Measurements from ENCODE around the gene RBM33. TPM values are rescaled to one million over a fixed set of nuclear protein-coding genes. Genes with fewer than 3 reads are reported as not detected.
"Not testable (repeated sequence)": the region's sequence is repeated elsewhere in the genome, so short reads cannot be mapped to it uniquely, and the experiment has no call there.

The RBM33 gene
- total RNA-seq, 1 donor from 2014 or later: 75.2 TPM

DNA sequence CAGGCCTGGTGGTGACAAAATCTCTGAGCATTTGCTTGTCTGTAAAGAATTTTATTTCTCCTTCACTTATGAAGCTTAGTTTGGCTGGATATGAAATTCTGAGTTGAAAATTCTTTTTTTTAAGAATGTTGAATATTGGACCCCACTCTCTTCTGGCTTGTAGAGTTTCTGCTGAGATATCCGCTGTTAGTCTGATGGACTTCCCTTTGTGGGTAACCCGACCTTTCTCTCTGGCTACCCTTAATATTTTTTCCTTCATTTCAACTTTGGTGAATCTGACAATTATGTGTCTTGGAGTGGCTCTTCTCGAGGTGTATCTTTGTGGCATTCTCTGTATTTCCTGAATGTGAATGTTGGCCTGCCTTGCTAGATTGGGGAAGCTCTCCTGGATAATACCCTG is 46.2 kb downstream of the RBM33 start:
- Mint-ChIP-seq H3K36me3 (ENCODE audit: low read depth) (peaks cover 23% of the 10 kb centered on the region), H3K4me1 (ENCODE audit: low read depth) (peaks cover 48% of the 10 kb centered on the region)
- H3K27ac Mint-ChIP-seq; intact Hi-C loops (cut with micrococcal nuclease); H3K4me3 Mint-ChIP-seq; DNase-seq (ENCODE audit: low spot score); H3K27me3 Mint-ChIP-seq (ENCODE audit: insufficient read depth); H3K9me3 Mint-ChIP-seq: not testable (repeated sequence)

GRCh38 chr7:155692317-155692716 is 47.9 kb downstream of the RBM33 start:
- Mint-ChIP-seq H3K9me3 (no peaks in the 10 kb centered on the region), H3K4me3 (no peak overlapping the region), H3K27me3 (ENCODE audit: insufficient read depth) (no peaks in the 10 kb centered on the region), H3K4me1 (ENCODE audit: low read depth) (peaks cover 59% of the 10 kb centered on the region), H3K36me3 (ENCODE audit: low read depth) (peaks cover 14% of the 10 kb centered on the region), H3K27ac (no peak overlapping the region)
- DNase-seq (ENCODE audit: low spot score): no peak
- intact Hi-C loops (cut with micrococcal nuclease): no loop called here

DNA sequence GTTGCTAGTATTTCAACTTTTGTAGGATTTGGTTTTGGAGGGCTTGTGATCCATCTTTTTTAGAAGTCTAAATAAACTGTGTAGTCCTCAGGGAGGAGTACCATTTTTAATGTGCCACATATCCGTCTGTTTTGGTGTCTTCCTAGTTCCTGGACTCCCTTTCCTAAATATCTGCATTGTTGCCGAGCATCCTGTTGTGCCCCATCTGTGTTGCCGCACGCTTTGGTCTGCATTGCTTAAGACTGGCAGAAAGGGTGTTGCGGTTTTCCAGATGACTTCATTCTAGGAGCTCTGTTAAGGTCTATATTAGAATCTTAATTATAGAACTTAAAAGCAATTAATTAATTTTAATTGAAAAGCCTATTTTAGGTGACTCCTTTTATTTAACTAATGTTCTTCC is 49.4 kb downstream of the RBM33 start:
- peaks cover 11% of the 10 kb centered on the region for H3K36me3 Mint-ChIP-seq (ENCODE audit: low read depth)
- DNase-seq (ENCODE audit: low spot score): no peak
- H3K4me1 Mint-ChIP-seq (ENCODE audit: low read depth): peaks cover 66% of the 10 kb centered on the region
- H3K27me3 Mint-ChIP-seq (ENCODE audit: insufficient read depth): no peaks in the 10 kb centered on the region
- H3K9me3 Mint-ChIP-seq: no peaks in the 10 kb centered on the region
- intact Hi-C loops (cut with micrococcal nuclease): no loop called here
- no peak overlapping the region for H3K4me3 Mint-ChIP-seq
- H3K27ac Mint-ChIP-seq: peak overlapping the region; percentile 56

DNA sequence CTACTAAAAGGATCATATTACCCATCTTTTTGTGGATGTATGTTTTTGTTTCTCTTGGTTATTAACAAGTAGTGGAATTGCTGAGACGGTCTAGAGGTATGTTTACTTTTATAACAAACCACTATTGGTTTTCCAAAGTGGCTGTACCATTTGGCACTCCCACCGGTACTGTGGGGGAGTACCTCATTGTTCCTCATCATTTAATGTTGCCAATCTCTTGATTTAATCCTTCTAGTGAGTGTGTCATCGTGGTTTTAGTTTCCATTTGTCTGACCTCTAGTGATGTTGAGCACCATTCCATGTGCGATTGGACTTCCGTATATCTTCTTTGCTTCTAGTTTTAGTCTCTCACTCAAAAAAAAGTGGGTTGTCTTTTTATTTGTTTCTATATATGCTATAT is 50.4 kb downstream of the RBM33 start:
- Mint-ChIP-seq H3K36me3 (ENCODE audit: low read depth) (peaks cover 9% of the 10 kb centered on the region), H3K4me1 (ENCODE audit: low read depth) (peaks cover 71% of the 10 kb centered on the region), H3K9me3 (no peaks in the 10 kb centered on the region), H3K4me3 (no peak overlapping the region), H3K27ac (no peak overlapping the region), H3K27me3 (ENCODE audit: insufficient read depth) (no peaks in the 10 kb centered on the region)
- no peak for DNase-seq (ENCODE audit: low spot score)
- intact Hi-C loops (cut with micrococcal nuclease): no loop called here

DNA sequence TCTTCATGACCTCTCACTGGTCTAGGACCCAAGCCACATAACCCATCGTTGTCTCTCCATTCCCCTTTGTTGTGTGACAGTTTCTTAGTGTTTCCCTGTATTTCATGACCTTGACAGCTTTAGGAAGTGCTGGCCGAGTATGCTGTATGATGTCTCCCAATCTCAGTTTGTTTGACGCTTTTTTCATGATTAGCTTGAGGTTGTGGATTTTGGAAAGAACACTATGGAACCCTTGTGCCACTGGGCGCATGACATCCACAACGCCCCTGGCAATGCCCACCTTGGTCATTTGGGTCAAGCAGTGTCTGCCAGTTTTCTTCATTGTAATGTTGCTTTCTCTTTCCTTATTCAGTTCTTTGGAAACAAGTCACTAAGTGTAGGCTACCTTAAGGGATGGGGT is 52.3 kb downstream of the RBM33 start:
- Mint-ChIP-seq H3K9me3 (no peaks in the 10 kb centered on the region), H3K27me3 (ENCODE audit: insufficient read depth) (no peaks in the 10 kb centered on the region), H3K36me3 (ENCODE audit: low read depth) (peaks cover 12% of the 10 kb centered on the region), H3K27ac (no peak overlapping the region), H3K4me1 (ENCODE audit: low read depth) (peaks cover 62% of the 10 kb centered on the region), H3K4me3 (no peak overlapping the region)
- intact Hi-C loops (cut with micrococcal nuclease): no loop called here
- no peak for DNase-seq (ENCODE audit: low spot score)

GRCh38 chr7:155698633-155699032 is 54.2 kb downstream of the RBM33 start:
- Mint-ChIP-seq H3K4me3 (no peak overlapping the region), H3K4me1 (ENCODE audit: low read depth) (peaks cover 57% of the 10 kb centered on the region), H3K36me3 (ENCODE audit: low read depth) (peaks cover 30% of the 10 kb centered on the region)

GRCh38 chr7:155699180-155699579 is 54.7 kb downstream of the RBM33 start:
- Mint-ChIP-seq H3K4me1 (ENCODE audit: low read depth) (peaks cover 51% of the 10 kb centered on the region), H3K4me3 (no peak overlapping the region), H3K9me3 (no peaks in the 10 kb centered on the region), H3K27me3 (ENCODE audit: insufficient read depth) (no peaks in the 10 kb centered on the region), H3K27ac (no peak overlapping the region), H3K36me3 (ENCODE audit: low read depth) (peaks cover 33% of the 10 kb centered on the region)
- no peak for DNase-seq (ENCODE audit: low spot score)
- intact Hi-C loops (cut with micrococcal nuclease): no loop called here

More at GRCh38 chr7:155698633-155699032, 54.2 kb downstream of the RBM33 start:
- no peak for DNase-seq (ENCODE audit: low spot score)
- intact Hi-C loops (cut with micrococcal nuclease): no loop called here
- Mint-ChIP-seq H3K27me3 (ENCODE audit: insufficient read depth) (no peaks in the 10 kb centered on the region), H3K27ac (no peak overlapping the region), H3K9me3 (no peaks in the 10 kb centered on the region)

- Mint-ChIP-seq H3K27me3 (ENCODE audit: insufficient read depth) (no peaks in the 10 kb centered on the region), H3K9me3 (no peaks in the 10 kb centered on the region), H3K4me3 (no peak overlapping the region), H3K4me1 (ENCODE audit: low read depth) (peaks cover 39% of the 10 kb centered on the region), H3K27ac (no peak overlapping the region), H3K36me3 (ENCODE audit: low read depth) (peaks cover 40% of the 10 kb centered on the region)
- intact Hi-C loops (cut with micrococcal nuclease): loop anchor here (5.0 kb wide), 1 partner anchor 59 kb away; the partner anchor contains the start of gene RBM33
- DNase-seq (ENCODE audit: low spot score): no peak
Measured at GRCh38 chr7:155700847-155701246, 56.4 kb downstream of the RBM33 start.

- no peak for DNase-seq (ENCODE audit: low spot score)
- Mint-ChIP-seq H3K27me3 (ENCODE audit: insufficient read depth) (no peaks in the 10 kb centered on the region), H3K27ac (no peak overlapping the region), H3K36me3 (ENCODE audit: low read depth) (peaks cover 46% of the 10 kb centered on the region), H3K4me3 (no peak overlapping the region), H3K9me3 (no peaks in the 10 kb centered on the region), H3K4me1 (ENCODE audit: low read depth) (peaks cover 27% of the 10 kb centered on the region)
- intact Hi-C loops (cut with micrococcal nuclease): loop anchor here (5.0 kb wide), 1 partner anchor 60 kb away; the partner anchor contains the start of gene RBM33
Measured at GRCh38 chr7:155701972-155702544, 57.6 kb downstream of the RBM33 start.

- H3K27ac Mint-ChIP-seq: no peak overlapping the region
- peaks cover 47% of the 10 kb centered on the region for H3K36me3 Mint-ChIP-seq (ENCODE audit: low read depth)
- no peak for DNase-seq (ENCODE audit: low spot score)
- no peaks in the 10 kb centered on the region for H3K27me3 Mint-ChIP-seq (ENCODE audit: insufficient read depth)
- H3K4me1 Mint-ChIP-seq (ENCODE audit: low read depth): peaks cover 23% of the 10 kb centered on the region
- no peak overlapping the region for H3K4me3 Mint-ChIP-seq
- no peaks in the 10 kb centered on the region for H3K9me3 Mint-ChIP-seq
- intact Hi-C loops (cut with micrococcal nuclease): loop anchor here (5.0 kb wide), 1 partner anchor 60 kb away; the partner anchor contains the start of gene RBM33
Measured at GRCh38 chr7:155702616-155703015, 58.2 kb downstream of the RBM33 start.

GRCh38 chr7:155705623-155706360 is 61.3 kb downstream of the RBM33 start:
- no peak overlapping the region for H3K4me3 Mint-ChIP-seq
- no peak overlapping the region for H3K27ac Mint-ChIP-seq
- DNase-seq (ENCODE audit: low spot score): no peak
- H3K4me1 Mint-ChIP-seq (ENCODE audit: low read depth): peaks cover 13% of the 10 kb centered on the region
- no peaks in the 10 kb centered on the region for H3K9me3 Mint-ChIP-seq
- H3K27me3 Mint-ChIP-seq (ENCODE audit: insufficient read depth): no peaks in the 10 kb centered on the region
- intact Hi-C loops (cut with micrococcal nuclease): no loop called here
- peaks cover 43% of the 10 kb centered on the region for H3K36me3 Mint-ChIP-seq (ENCODE audit: low read depth)

- H3K27me3 Mint-ChIP-seq (ENCODE audit: insufficient read depth): no peaks in the 10 kb centered on the region
- peaks cover 13% of the 10 kb centered on the region for H3K4me1 Mint-ChIP-seq (ENCODE audit: low read depth)
- H3K36me3 Mint-ChIP-seq (ENCODE audit: low read depth): peaks cover 47% of the 10 kb centered on the region
- no peak overlapping the region for H3K4me3 Mint-ChIP-seq
- intact Hi-C loops (cut with micrococcal nuclease): no loop called here
- H3K27ac Mint-ChIP-seq: no peak overlapping the region
- no peak for DNase-seq (ENCODE audit: low spot score)
- H3K9me3 Mint-ChIP-seq: no peaks in the 10 kb centered on the region
Measured at GRCh38 chr7:155706376-155706775, 61.9 kb downstream of the RBM33 start.

- peaks cover 51% of the 10 kb centered on the region for H3K36me3 Mint-ChIP-seq (ENCODE audit: low read depth)
- no peak overlapping the region for H3K27ac Mint-ChIP-seq
- H3K9me3 Mint-ChIP-seq: no peaks in the 10 kb centered on the region
- H3K4me1 Mint-ChIP-seq (ENCODE audit: low read depth): peaks cover 17% of the 10 kb centered on the region
- DNase-seq (ENCODE audit: low spot score): no peak
- intact Hi-C loops (cut with micrococcal nuclease): no loop called here
- H3K27me3 Mint-ChIP-seq (ENCODE audit: insufficient read depth): no peaks in the 10 kb centered on the region
- H3K4me3 Mint-ChIP-seq: no peak overlapping the region
Measured at GRCh38 chr7:155709453-155709852, 65.0 kb downstream of the RBM33 start.
